Testis (tissue), 2 donors: Measurements from ENCODE around the gene EGFL8.

Experiments used
- CTCF ChIP-seq, 3 experiments: fragments of 450-650 bp in 2 of 3; fragments of 200-600 bp in 1 of 3; sonication (generic) in 1 of 3; IDR thresholded peaks; one replicate each; pipeline ENCODE4 v1.5.1; 2016 to 2019; ENCODE audit warnings: antibody characterized with exemption in 3 of 3, mild to moderate bottlenecking in 2 of 3, moderate library complexity in 1 of 3
- POLR2A ChIP-seq: fragments of 450-650 bp; IDR thresholded peaks from one replicate; pipeline ENCODE4 v1.6.1; 2017; ENCODE audit warnings: antibody characterized with exemption, mild to moderate bottlenecking, moderate library complexity

GRCh38 chr6:32184084-32184640, 19.8 kb downstream of the EGFL8 start, which contains the start of gene AGER:
- TF ChIP-seq CTCF (IDR thresholded peaks at IDR 0.05) (no peak), POLR2A (no peak)
